Breast epithelium (tissue), 4 donors: ENCODE data around the gene CIAO3. TPM values are rescaled to one million over a fixed set of nuclear protein-coding genes. Genes with fewer than 3 reads are reported as not detected.

ENCODE experiments used
- DNase-seq, 2 donors: peaks; one replicate each; pipeline ENCODE4 v3.0.0-alpha.2; 2019; ENCODE audit warnings: low spot score in 2 of 2
- H3K27ac ChIP-seq, 2 donors: fragments of 200-600 bp; sonication (generic) in 1 of 2; one replicate each; pipeline ENCODE4 v1.5.1; 2016 to 2019; ENCODE audit warnings: mild to moderate bottlenecking in 1 of 2
- H3K27me3 ChIP-seq, 2 donors: fragments of 200-600 bp; sonication (generic) in 1 of 2; one replicate each; pipeline versions ENCODE4 v1.5.1 to v1.6.0; 2017 to 2019; ENCODE audit warnings: control low read depth in 1 of 2, mild to moderate bottlenecking in 1 of 2
- H3K36me3 ChIP-seq: fragments of 200-600 bp; one replicate; pipeline ENCODE4 v1.5.1; 2019
- H3K4me1 ChIP-seq, 2 donors: fragments of 200-600 bp; sonication (generic); one replicate each; pipeline ENCODE4 v1.5.1; 2016 to 2019; ENCODE audit warnings: control low read depth in 1 of 2
- H3K4me3 ChIP-seq, 3 donors: fragments of 200-600 bp; sonication (generic); 1 replicate in 2 of 3; 2 replicates in 1 of 3; pipeline ENCODE4 v1.5.1; 2016 to 2019; ENCODE audit warnings: mild to moderate bottlenecking in 3 of 3, moderate library complexity in 2 of 3
- H3K9me3 ChIP-seq, 2 donors: fragments of 200-600 bp; sonication (generic) in 1 of 2; one replicate each; pipeline ENCODE4 v1.5.1; 2016 to 2019; ENCODE audit warnings: control low read depth in 1 of 2
- CTCF ChIP-seq, 3 donors: fragments of 450-650 bp; IDR thresholded peaks; one replicate each; pipeline ENCODE4 v1.5.1; 2016 to 2017; ENCODE audit warnings: antibody characterized with exemption in 3 of 3, mild to moderate bottlenecking in 3 of 3, moderate library complexity in 3 of 3
- POLR2A ChIP-seq: fragments of 450-650 bp; IDR thresholded peaks from one replicate; pipeline ENCODE4 v1.6.1; 2016; ENCODE audit warnings: antibody characterized with exemption, mild to moderate bottlenecking, moderate library complexity
- POLR2AphosphoS5 ChIP-seq, 3 donors: sonication (generic); formaldehyde crosslinking; IDR thresholded peaks; one replicate each; pipeline ENCODE4 v1.6.1; 2017; ENCODE audit warnings: antibody characterized with exemption in 3 of 3
- intact Hi-C: fragments of 100-400 bp; cut with DNase I; formaldehyde crosslinking; loops from one replicate; pipeline ENCODE4 v1.15.1; 2023; ENCODE audit warnings: low total_unique reads
- total RNA-seq, 3 donors: library from RNA; depleted of rRNA; stranded (reverse); fragments of >200 nt; gene quantifications; one replicate each; pipeline ENCODE4 v1.1.0, GENCODE V29; 2016

Gene CIAO3
- 10 to 100 TPM; 23.0 to 43.2 (median 41.6) TPM for total RNA-seq

- H3K4me1 ChIP-seq: peaks cover 0 to 7% of the 10 kb centered on the region in 2 donors
- no peaks in the 10 kb centered on the region for H3K27me3 ChIP-seq
- DNase-seq: peak; percentile 81 to 92
- peak within 1 kb of the TSS; percentile 84 to 85 for H3K27ac ChIP-seq
- no peaks in the 10 kb centered on the region for H3K36me3 ChIP-seq
- intact Hi-C loops: no loop called here
- H3K4me3 ChIP-seq: peak within 1 kb of the TSS; percentile 66 to 92 (median 83)
- no peaks in the 10 kb centered on the region for H3K9me3 ChIP-seq
- TF ChIP-seq POLR2AphosphoS5 (IDR thresholded peaks at IDR 0.05) (peak; percentile 95 to 100 (median 100)), CTCF (IDR thresholded peaks at IDR 0.05) (peak; percentile 87 to 98 (median 94)), POLR2A (peak; percentile 42)
Observed at GRCh38 chr16:740764-741505, at the start of gene CIAO3. Gene CIAO3, minus strand, starts transcription at chr16:740997. Its CDS starts 12 bp downstream, at chr16:740985.

- no peaks in the 10 kb centered on the region for H3K27me3 ChIP-seq
- H3K9me3 ChIP-seq: no peaks in the 10 kb centered on the region
- no peak overlapping the region for H3K4me3 ChIP-seq
- intact Hi-C loops: no loop called here
- no peak overlapping the region for H3K27ac ChIP-seq
- TF ChIP-seq POLR2A: no peak
- no peak for TF ChIP-seq POLR2AphosphoS5 (IDR thresholded peaks at IDR 0.05)
- TF ChIP-seq CTCF (IDR thresholded peaks at IDR 0.05): no peak
- H3K4me1 ChIP-seq: peaks cover 5 to 11% of the 10 kb centered on the region in 2 donors
- no peak for DNase-seq
- H3K36me3 ChIP-seq: no peaks in the 10 kb centered on the region
Observed at GRCh38 chr16:790086-790485, 49.3 kb upstream of the CIAO3 start.

- TF ChIP-seq CTCF (IDR thresholded peaks at IDR 0.05) (no peak), POLR2AphosphoS5 (IDR thresholded peaks at IDR 0.05) (no peak), POLR2A (no peak)
- Histone ChIP-seq H3K27ac (no peak overlapping the region), H3K27me3 (no peaks in the 10 kb centered on the region), H3K4me1 (peaks cover 5 to 11% of the 10 kb centered on the region in 2 donors), H3K4me3 (peak overlapping the region; percentile 72 to 99 (median 93)), H3K36me3 (no peaks in the 10 kb centered on the region), H3K9me3 (no peaks in the 10 kb centered on the region)
- no peak for DNase-seq
- intact Hi-C loops: no loop called here
Observed at GRCh38 chr16:789191-789850, 48.5 kb upstream of the CIAO3 start.

- peak; percentile 93 to 94 for DNase-seq
- Histone ChIP-seq H3K36me3 (no peaks in the 10 kb centered on the region), H3K4me1 (peaks cover 5 to 11% of the 10 kb centered on the region in 2 donors), H3K27me3 (no peaks in the 10 kb centered on the region), H3K27ac (peak within 1 kb of the TSS; percentile 40 to 59), H3K4me3 (peak within 1 kb of the TSS; percentile 76 to 99 (median 93)), H3K9me3 (no peaks in the 10 kb centered on the region)
- TF ChIP-seq POLR2AphosphoS5 (IDR thresholded peaks at IDR 0.05) (no peak), POLR2A (no peak), CTCF (IDR thresholded peaks at IDR 0.05) (no peak)
- intact Hi-C loops: no loop called here
Observed at GRCh38 chr16:788399-789126, 47.8 kb upstream of the CIAO3 start, which contains the start of gene CHTF18. Gene CHTF18, plus strand, starts transcription at chr16:788620. Its CDS starts 65 bp downstream, at chr16:788685.
